ENCODE measurements around the gene ARHGAP10.

DNA sequence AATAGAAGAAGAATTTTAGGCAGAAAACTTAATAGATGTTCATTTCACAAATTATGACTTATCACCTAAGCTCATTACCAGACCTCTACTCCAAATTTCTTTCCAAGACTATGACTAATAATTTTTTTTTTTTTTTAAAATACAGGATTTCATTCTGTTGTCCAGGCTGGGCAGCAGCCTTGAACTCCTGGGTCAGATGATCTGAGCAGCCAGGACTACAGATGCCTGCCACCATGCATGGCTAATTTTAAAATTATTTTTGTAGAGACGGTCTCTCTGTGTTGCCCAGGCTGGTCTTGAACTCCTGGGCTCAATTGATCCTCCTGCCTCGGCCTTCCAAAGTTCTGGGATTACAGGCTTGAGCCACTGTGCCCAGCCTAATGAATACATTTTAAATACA, 119.2 kb downstream of the ARHGAP10 start:
- TF ChIP-seq, protein P1, sequence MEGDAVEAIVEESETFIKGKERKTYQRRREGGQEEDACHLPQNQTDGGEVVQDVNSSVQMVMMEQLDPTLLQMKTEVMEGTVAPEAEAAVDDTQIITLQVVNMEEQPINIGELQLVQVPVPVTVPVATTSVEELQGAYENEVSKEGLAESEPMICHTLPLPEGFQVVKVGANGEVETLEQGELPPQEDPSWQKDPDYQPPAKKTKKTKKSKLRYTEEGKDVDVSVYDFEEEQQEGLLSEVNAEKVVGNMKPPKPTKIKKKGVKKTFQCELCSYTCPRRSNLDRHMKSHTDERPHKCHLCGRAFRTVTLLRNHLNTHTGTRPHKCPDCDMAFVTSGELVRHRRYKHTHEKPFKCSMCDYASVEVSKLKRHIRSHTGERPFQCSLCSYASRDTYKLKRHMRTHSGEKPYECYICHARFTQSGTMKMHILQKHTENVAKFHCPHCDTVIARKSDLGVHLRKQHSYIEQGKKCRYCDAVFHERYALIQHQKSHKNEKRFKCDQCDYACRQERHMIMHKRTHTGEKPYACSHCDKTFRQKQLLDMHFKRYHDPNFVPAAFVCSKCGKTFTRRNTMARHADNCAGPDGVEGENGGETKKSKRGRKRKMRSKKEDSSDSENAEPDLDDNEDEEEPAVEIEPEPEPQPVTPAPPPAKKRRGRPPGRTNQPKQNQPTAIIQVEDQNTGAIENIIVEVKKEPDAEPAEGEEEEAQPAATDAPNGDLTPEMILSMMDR (conservative IDR thresholded peaks at IDR 0.05; ENCODE audit: low read length), result no peak
- no peak for TF ChIP-seq EZH2phosphoT487 (IDR thresholded peaks at IDR 0.05; ENCODE audit: borderline replicate concordance, low read depth, low read length)
